ENCODE results near the gene IFNAR1. TPM values are rescaled to one million over a fixed set of nuclear protein-coding genes. Genes with fewer than 3 reads are reported as not detected.

IFNAR1 gene
- total RNA-seq, 4 donors from 2014 or later, result 8.9 to 24.3 (median 9.9) TPM

- no peak for TF ChIP-seq POLR2A (IDR thresholded peaks at IDR 0.05)
- TF ChIP-seq, protein P1, sequence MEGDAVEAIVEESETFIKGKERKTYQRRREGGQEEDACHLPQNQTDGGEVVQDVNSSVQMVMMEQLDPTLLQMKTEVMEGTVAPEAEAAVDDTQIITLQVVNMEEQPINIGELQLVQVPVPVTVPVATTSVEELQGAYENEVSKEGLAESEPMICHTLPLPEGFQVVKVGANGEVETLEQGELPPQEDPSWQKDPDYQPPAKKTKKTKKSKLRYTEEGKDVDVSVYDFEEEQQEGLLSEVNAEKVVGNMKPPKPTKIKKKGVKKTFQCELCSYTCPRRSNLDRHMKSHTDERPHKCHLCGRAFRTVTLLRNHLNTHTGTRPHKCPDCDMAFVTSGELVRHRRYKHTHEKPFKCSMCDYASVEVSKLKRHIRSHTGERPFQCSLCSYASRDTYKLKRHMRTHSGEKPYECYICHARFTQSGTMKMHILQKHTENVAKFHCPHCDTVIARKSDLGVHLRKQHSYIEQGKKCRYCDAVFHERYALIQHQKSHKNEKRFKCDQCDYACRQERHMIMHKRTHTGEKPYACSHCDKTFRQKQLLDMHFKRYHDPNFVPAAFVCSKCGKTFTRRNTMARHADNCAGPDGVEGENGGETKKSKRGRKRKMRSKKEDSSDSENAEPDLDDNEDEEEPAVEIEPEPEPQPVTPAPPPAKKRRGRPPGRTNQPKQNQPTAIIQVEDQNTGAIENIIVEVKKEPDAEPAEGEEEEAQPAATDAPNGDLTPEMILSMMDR (IDR thresholded peaks at IDR 0.05 in 4 of 5, conservative IDR thresholded peaks at IDR 0.05 in 1 of 5), result no peak
- Histone ChIP-seq H3K36me3 (no peaks in the 10 kb centered on the region), H3K27ac (no peak overlapping the region), H3K9me3 (no peaks in the 10 kb centered on the region), H3K4me1 (peaks cover 14 to 20% of the 10 kb centered on the region in 2 donors), H3K4me3 (no peak overlapping the region), H3K27me3 (no peaks in the 10 kb centered on the region)
- intact Hi-C loops (cut with DNase I; ENCODE audit: low total_unique reads) (no loop called here), in situ Hi-C loops (cut with MboI; ENCODE audit: low sequenced_read_pairs in 4 of 4) (loop anchor here in 3 of 4 donors (10.0 kb wide), 3 partner anchors 80 to 170 kb away; no protein-coding TSS in a partner anchor)
- ATAC-seq (no peak), DNase-seq (no peak)
Measured at GRCh38 chr21:33364830-33365229, 40.1 kb downstream of the IFNAR1 start.

DNA sequence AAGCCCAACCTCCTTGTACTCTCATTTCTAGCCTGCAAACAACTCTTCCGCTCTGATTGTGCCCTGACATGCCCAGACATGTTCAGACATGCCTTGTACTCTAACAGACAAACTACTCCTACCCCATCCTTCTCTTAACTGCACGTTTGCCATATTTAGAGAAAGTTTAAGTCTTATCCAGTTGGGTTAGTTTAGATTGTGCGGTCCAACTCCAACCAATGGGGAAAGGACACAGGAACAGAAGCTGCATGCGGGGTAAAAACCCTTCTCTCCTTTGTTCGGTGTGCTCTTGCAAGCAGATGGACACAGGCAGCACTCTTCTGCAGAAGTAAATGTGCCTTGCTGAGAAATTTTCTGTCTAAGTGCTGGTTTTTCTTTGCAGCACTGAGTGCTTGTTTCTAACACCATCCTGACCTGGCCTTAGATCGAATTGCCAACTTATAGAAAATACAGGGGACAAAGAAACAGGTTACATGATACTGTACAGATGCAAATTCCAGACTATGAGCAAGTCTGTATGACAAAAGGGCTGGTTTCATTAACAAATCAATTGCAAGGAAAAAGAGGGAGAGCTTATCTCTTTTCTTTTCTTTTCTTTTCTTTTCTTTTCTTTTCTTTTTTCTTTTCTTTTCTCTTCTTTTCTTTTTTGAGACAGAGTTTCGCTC, 42.7 kb downstream of the IFNAR1 start:
- Histone ChIP-seq H3K27me3 (no peaks in the 10 kb centered on the region), H3K27ac (no peak overlapping the region), H3K4me1 (peaks cover 0 to under 1% of the 10 kb centered on the region in 2 donors), H3K36me3 (no peaks in the 10 kb centered on the region), H3K4me3 (no peak overlapping the region), H3K9me3 (no peaks in the 10 kb centered on the region)
- intact Hi-C loops (cut with DNase I; ENCODE audit: low total_unique reads), result no loop called here
- TF ChIP-seq, protein P1 (IDR thresholded peaks at IDR 0.05 in 4 of 5, conservative IDR thresholded peaks at IDR 0.05 in 1 of 5), result no peak
- no peak for TF ChIP-seq POLR2A (IDR thresholded peaks at IDR 0.05)
- ATAC-seq (no peak), DNase-seq (no peak)
- in situ Hi-C loops (cut with MboI; ENCODE audit: low sequenced_read_pairs in 4 of 4), result loop anchor here in 3 of 4 donors (10.0 kb wide), 3 partner anchors 77 to 173 kb away; no protein-coding TSS in a partner anchor

GRCh38 chr21:33368124-33368523, 43.4 kb downstream of the IFNAR1 start:
- TF ChIP-seq POLR2A (IDR thresholded peaks at IDR 0.05), result no peak
- TF ChIP-seq, protein P1 (IDR thresholded peaks at IDR 0.05 in 4 of 5, conservative IDR thresholded peaks at IDR 0.05 in 1 of 5), result no peak
- no peaks in the 10 kb centered on the region for H3K27me3 ChIP-seq
- no peaks in the 10 kb centered on the region for H3K36me3 ChIP-seq
- H3K4me1 ChIP-seq, result no peaks in the 10 kb centered on the region
- no peak overlapping the region for H3K4me3 ChIP-seq
- no peak overlapping the region for H3K27ac ChIP-seq
- no peak for ATAC-seq
- no peaks in the 10 kb centered on the region for H3K9me3 ChIP-seq
- DNase-seq, result no peak
- in situ Hi-C loops (cut with MboI; ENCODE audit: low sequenced_read_pairs in 4 of 4), result loop anchor here in 3 of 4 donors (10.0 kb wide), 3 partner anchors 77 to 173 kb away; no protein-coding TSS in a partner anchor
- intact Hi-C loops (cut with DNase I; ENCODE audit: low total_unique reads), result no loop called here

DNA sequence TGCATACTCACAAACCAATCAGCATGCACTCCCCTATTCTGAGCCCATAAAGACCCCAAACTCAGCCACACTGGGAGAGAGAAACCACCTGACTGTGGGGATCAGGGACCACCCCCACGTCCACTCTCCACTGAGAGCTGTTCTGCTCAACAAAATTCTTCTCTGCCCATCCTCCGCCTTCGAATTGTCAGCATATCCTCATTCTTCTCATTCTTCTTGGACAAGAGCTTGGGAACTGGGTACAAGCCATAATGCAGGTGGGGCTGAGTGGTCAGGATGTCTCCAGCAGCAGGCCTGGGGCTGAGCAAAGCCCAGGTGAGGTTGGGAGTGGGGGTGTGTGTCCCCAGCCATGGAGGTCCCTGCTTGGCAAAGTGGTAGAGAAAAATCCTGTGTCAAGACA, 43.8 kb downstream of the IFNAR1 start:
- TF ChIP-seq, protein P1 (IDR thresholded peaks at IDR 0.05 in 4 of 5, conservative IDR thresholded peaks at IDR 0.05 in 1 of 5), result no peak
- TF ChIP-seq POLR2A (IDR thresholded peaks at IDR 0.05), result no peak
- no peaks in the 10 kb centered on the region for H3K36me3 ChIP-seq
- no peaks in the 10 kb centered on the region for H3K27me3 ChIP-seq
- ATAC-seq, result no peak
- DNase-seq, result no peak
- no peaks in the 10 kb centered on the region for H3K4me1 ChIP-seq
- H3K4me3 ChIP-seq, result no peak overlapping the region
- in situ Hi-C loops (cut with MboI; ENCODE audit: low sequenced_read_pairs in 4 of 4) (loop anchor here in 3 of 4 donors (10.0 kb wide), 3 partner anchors 76 to 174 kb away; no protein-coding TSS in a partner anchor), intact Hi-C loops (cut with DNase I; ENCODE audit: low total_unique reads) (no loop called here)
- H3K9me3 ChIP-seq, result no peaks in the 10 kb centered on the region
- no peak overlapping the region for H3K27ac ChIP-seq

Data from gastrocnemius medialis (tissue), 4 donors.